HFFc6 (cell line): Measurements from ENCODE around the gene PGM3. TPM values are rescaled to one million over a fixed set of nuclear protein-coding genes. Genes with fewer than 3 reads are reported as not detected.

Source experiments
- DNase-seq: peaks from one replicate; pipeline ENCODE4 v3.0.0-alpha.2; 2018
- H3K27ac Mint-ChIP-seq: 2 replicates; pipeline ENCODE4 v1.8.0; 2020; ENCODE audit warnings: mild to moderate bottlenecking, mixed read lengths
- H3K27me3 Mint-ChIP-seq: 2 replicates; pipeline ENCODE4 v1.8.0; 2021; ENCODE audit warnings: mild to moderate bottlenecking, moderate library complexity, mixed read lengths; ENCODE audit not compliant: insufficient read depth
- H3K36me3 Mint-ChIP-seq: 2 replicates; pipeline ENCODE4 v1.8.0; 2021; ENCODE audit warnings: low read depth, mixed read lengths
- H3K4me1 Mint-ChIP-seq: 2 replicates; pipeline ENCODE4 v1.8.0; 2020; ENCODE audit warnings: low read depth, mixed read lengths
- H3K4me3 Mint-ChIP-seq: 2 replicates; pipeline ENCODE4 v1.8.0; 2020; ENCODE audit warnings: mild to moderate bottlenecking, moderate library complexity, mixed read lengths
- H3K9me3 Mint-ChIP-seq: 2 replicates; pipeline ENCODE4 v1.8.0; 2020; ENCODE audit warnings: mild to moderate bottlenecking, mixed read lengths
- CTCF ChIP-seq: fragments of 200-600 bp; sonication (generic); IDR thresholded peaks from 2 replicates; pipeline ENCODE4 v1.5.0; 2021; ENCODE audit warnings: antibody characterized with exemption, mild to moderate bottlenecking
- total RNA-seq, 6 experiments: library from RNA; stranded (reverse); fragmentation: NEBNext Ultra II Directional; extraction: Animal tissue kit (Norgen Biotek cat#: 25700); gene quantifications; 2 replicates in 1 of 6; 3 replicates in 5 of 6; pipeline ENCODE4 v1.2.3, GENCODE V29; 2021

The PGM3 gene
- total RNA-seq, 6 experiments from 2014 or later, result 97.4 to 103 (median 98.6) TPM

GRCh38 chr6:83167726-83168278 is 25.3 kb downstream of the PGM3 start:
- no peak for DNase-seq
- Mint-ChIP-seq H3K36me3 (peaks cover 30% of the 10 kb centered on the region), H3K4me3 (no peak overlapping the region), H3K9me3 (no peaks in the 10 kb centered on the region), H3K4me1 (peaks cover 8% of the 10 kb centered on the region; the same call in 1 of the 2 replicates), H3K27me3 (peaks cover 3% of the 10 kb centered on the region; the same call in 1 of the 2 replicates), H3K27ac (no peak overlapping the region)
- no peak for TF ChIP-seq CTCF

- Mint-ChIP-seq H3K27me3 (peaks cover 3% of the 10 kb centered on the region; the same call in 1 of the 2 replicates), H3K9me3 (no peaks in the 10 kb centered on the region), H3K4me1 (no peaks in the 10 kb centered on the region; the same call in 1 of the 2 replicates), H3K36me3 (peaks cover 9% of the 10 kb centered on the region), H3K4me3 (no peak overlapping the region), H3K27ac (no peak overlapping the region)
- DNase-seq, result no peak
- no peak for TF ChIP-seq CTCF
Observed at GRCh38 chr6:83160167-83160566, 32.9 kb downstream of the PGM3 start.

GRCh38 chr6:83155794-83156193 is 37.3 kb downstream of the PGM3 start:
- no peak for TF ChIP-seq CTCF
- no peak overlapping the region for H3K27ac Mint-ChIP-seq
- no peak for DNase-seq
- H3K4me3 Mint-ChIP-seq, result no peak overlapping the region
- H3K27me3 Mint-ChIP-seq, result no peaks in the 10 kb centered on the region; the same call in 1 of the 2 replicates
- peaks cover 7% of the 10 kb centered on the region for H3K4me1 Mint-ChIP-seq
- peaks cover 9% of the 10 kb centered on the region for H3K36me3 Mint-ChIP-seq
- H3K9me3 Mint-ChIP-seq, result no peaks in the 10 kb centered on the region

GRCh38 chr6:83153883-83154521 is 39.1 kb downstream of the PGM3 start:
- no peak overlapping the region for H3K4me3 Mint-ChIP-seq
- H3K27ac Mint-ChIP-seq, result no peak overlapping the region
- no peaks in the 10 kb centered on the region; the same call in 1 of the 2 replicates for H3K36me3 Mint-ChIP-seq
- no peak for DNase-seq
- no peak for TF ChIP-seq CTCF
- H3K9me3 Mint-ChIP-seq, result no peaks in the 10 kb centered on the region
- H3K4me1 Mint-ChIP-seq, result peaks cover 10% of the 10 kb centered on the region
- no peaks in the 10 kb centered on the region; the same call in 1 of the 2 replicates for H3K27me3 Mint-ChIP-seq

- Mint-ChIP-seq H3K4me1 (peaks cover 10% of the 10 kb centered on the region), H3K36me3 (no peaks in the 10 kb centered on the region; the same call in 1 of the 2 replicates), H3K27me3 (no peaks in the 10 kb centered on the region; the same call in 1 of the 2 replicates), H3K4me3 (no peak overlapping the region), H3K27ac (no peak overlapping the region), H3K9me3 (no peaks in the 10 kb centered on the region)
- no peak for DNase-seq
- TF ChIP-seq CTCF, result no peak
Observed at GRCh38 chr6:83152913-83153312, 40.2 kb downstream of the PGM3 start.
